ENCODE data around the gene GATA5. TPM values are rescaled to one million over a fixed set of nuclear protein-coding genes. Genes with fewer than 3 reads are reported as not detected.
A peak's percentile ranks its signal among the peaks of the same experiment; 100 is the strongest.

GATA5 gene
- total and polyA plus RNA-seq, 2 donors from 2014 or later, result 1.0 to 6.9 TPM

DNA sequence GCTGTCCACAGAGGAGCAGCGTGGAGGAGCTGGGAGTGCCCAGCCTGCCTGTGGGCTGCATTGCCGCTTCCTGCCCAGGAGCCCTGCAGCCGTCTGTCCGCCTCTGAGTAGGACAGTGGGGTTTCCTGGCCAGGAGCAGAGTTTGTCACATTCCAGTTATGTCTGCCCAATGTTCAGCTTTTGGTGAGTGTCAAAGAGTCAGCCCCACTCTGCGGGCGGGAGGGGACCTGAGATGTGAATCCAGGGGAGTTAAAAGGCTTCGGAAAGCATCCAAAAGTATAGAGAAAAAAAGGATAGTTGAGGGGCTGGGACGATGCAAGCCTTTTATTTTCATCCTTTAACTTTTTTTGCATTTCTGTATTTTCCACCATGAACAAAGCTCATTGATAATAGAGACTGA lies 7.2 kb upstream of the GATA5 start:
- intact Hi-C loops (cut with DNase I), result no loop called here
- H3K4me3 ChIP-seq (ENCODE audit: low read length in 3 of 3), result no peak overlapping the region
- no peak for FAIRE-seq
- H3K27me3 ChIP-seq (ENCODE audit: control insufficient read depth, insufficient read depth, low read length), result peaks cover 10% of the 10 kb centered on the region
- H3K9me3 ChIP-seq (ENCODE audit: control insufficient read depth in 2 of 3, insufficient read depth in 1 of 3, low read length in 3 of 3), result no peaks in the 10 kb centered on the region
- H3K27ac ChIP-seq (ENCODE audit: low read depth in 2 of 2, low read length in 2 of 2), result no peak overlapping the region
- DNase-seq, result no peak
- no peaks in the 10 kb centered on the region for H3K36me3 ChIP-seq (ENCODE audit: control insufficient read depth in 2 of 3, insufficient read depth in 3 of 3, low read length in 3 of 3)
- TF ChIP-seq, protein P1, sequence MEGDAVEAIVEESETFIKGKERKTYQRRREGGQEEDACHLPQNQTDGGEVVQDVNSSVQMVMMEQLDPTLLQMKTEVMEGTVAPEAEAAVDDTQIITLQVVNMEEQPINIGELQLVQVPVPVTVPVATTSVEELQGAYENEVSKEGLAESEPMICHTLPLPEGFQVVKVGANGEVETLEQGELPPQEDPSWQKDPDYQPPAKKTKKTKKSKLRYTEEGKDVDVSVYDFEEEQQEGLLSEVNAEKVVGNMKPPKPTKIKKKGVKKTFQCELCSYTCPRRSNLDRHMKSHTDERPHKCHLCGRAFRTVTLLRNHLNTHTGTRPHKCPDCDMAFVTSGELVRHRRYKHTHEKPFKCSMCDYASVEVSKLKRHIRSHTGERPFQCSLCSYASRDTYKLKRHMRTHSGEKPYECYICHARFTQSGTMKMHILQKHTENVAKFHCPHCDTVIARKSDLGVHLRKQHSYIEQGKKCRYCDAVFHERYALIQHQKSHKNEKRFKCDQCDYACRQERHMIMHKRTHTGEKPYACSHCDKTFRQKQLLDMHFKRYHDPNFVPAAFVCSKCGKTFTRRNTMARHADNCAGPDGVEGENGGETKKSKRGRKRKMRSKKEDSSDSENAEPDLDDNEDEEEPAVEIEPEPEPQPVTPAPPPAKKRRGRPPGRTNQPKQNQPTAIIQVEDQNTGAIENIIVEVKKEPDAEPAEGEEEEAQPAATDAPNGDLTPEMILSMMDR (IDR thresholded peaks at IDR 0.05; ENCODE audit: borderline replicate concordance, extremely low read depth, insufficient read depth), result no peak
- no peak overlapping the region for H3K9ac ChIP-seq (ENCODE audit: low read length in 3 of 3)
- peaks cover 0 to 8% (median 0%) of the 10 kb centered on the region in 3 donors for H3K4me1 ChIP-seq (ENCODE audit: control insufficient read depth in 2 of 3, insufficient read depth in 2 of 3, low read depth in 1 of 3, low read length in 3 of 3)

DNA sequence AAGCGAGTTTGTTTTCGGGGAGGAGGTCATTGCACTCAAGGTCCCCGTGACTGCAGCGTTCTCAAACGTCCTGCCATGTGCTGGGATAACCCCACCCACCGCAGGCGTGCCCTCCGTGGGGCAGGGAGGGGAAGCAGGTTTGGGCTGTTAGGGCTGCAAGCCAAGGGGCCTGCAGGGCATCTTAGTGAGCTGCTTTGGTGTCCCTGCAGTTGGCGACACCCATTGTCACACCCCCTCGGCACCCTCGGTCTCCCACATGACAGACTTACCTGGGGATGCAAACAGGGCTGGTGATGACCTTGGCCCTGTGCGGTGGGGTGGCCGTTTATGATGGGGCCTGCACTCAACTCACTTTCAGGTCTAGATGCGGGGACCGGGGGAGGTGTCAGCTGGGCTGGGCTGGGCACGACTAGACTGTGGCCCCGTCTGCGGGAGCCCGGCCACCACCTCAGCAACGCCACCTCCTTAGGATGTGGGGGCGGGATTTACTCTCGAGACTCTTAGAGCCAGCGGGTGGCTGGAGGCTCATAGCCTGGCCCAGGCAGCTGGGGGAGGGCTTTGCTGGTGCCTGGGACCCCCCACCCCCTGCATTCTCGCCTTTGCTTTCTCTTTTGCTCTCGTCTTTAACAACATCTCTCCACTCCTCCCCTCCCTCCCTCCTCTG lies 6.5 kb upstream of the GATA5 start:
- H3K4me1 ChIP-seq (ENCODE audit: control insufficient read depth in 2 of 3, insufficient read depth in 2 of 3, low read depth in 1 of 3, low read length in 3 of 3), result peaks cover 0 to 8% (median 0%) of the 10 kb centered on the region in 3 donors
- H3K27ac ChIP-seq (ENCODE audit: low read depth in 2 of 2, low read length in 2 of 2), result no peak overlapping the region
- no peak overlapping the region for H3K9ac ChIP-seq (ENCODE audit: low read length in 3 of 3)
- DNase-seq (no peak), FAIRE-seq (no peak)
- H3K4me3 ChIP-seq (ENCODE audit: low read length in 3 of 3), result no peak overlapping the region
- TF ChIP-seq, protein P1 (IDR thresholded peaks at IDR 0.05; ENCODE audit: borderline replicate concordance, extremely low read depth, insufficient read depth), result no peak
- H3K27me3 ChIP-seq (ENCODE audit: control insufficient read depth, insufficient read depth, low read length), result peaks cover 10% of the 10 kb centered on the region
- H3K9me3 ChIP-seq (ENCODE audit: control insufficient read depth in 2 of 3, insufficient read depth in 1 of 3, low read length in 3 of 3), result no peaks in the 10 kb centered on the region
- intact Hi-C loops (cut with DNase I), result no loop called here
- no peaks in the 10 kb centered on the region for H3K36me3 ChIP-seq (ENCODE audit: control insufficient read depth in 2 of 3, insufficient read depth in 3 of 3, low read length in 3 of 3)

DNA sequence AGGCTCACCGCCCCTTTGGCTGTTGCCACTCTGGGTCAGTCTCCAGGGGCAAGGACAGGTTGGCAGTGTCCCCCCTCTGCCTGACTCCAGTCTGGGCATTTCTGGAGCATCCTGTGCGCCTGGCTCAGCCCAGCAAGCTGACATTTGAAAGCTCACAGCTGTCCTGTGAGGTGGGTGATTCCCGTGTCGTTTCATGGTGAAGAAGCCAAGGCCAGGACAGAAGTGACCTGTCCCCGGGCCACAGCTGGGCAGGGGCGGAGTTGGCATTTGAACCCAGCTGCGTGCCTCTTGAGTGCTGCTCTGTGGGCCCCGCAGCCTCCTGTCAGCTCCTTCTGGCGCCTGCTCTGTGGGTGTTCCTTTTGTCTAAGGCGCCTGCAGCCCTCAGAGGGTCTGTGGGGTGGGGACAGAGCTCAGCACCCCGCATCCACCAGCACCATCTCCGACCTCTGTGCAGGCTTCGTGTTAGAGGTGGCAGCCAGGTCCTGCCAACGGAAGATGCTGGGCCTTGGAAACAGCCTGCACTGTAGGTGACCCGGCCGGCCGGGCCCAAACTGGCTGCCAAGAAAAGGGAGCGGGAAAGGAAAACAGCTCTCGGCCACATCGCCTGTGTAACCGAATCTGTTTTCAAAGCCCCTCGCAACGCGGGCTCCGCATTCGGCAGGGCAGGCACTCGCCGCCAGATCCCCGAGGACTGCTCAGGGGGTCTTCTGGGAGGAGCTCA lies 5.8 kb upstream of the GATA5 start:
- FAIRE-seq, result no peak

More for the DNA sequence above, 5.8 kb upstream of the GATA5 start:
- H3K9me3 ChIP-seq (ENCODE audit: control insufficient read depth in 2 of 3, insufficient read depth in 1 of 3, low read length in 3 of 3), result no peaks in the 10 kb centered on the region
- no peak overlapping the region for H3K4me3 ChIP-seq (ENCODE audit: low read length in 3 of 3)
- peaks cover 10% of the 10 kb centered on the region for H3K27me3 ChIP-seq (ENCODE audit: control insufficient read depth, insufficient read depth, low read length)
- peaks cover 0 to 8% (median 0%) of the 10 kb centered on the region in 3 donors for H3K4me1 ChIP-seq (ENCODE audit: control insufficient read depth in 2 of 3, insufficient read depth in 2 of 3, low read depth in 1 of 3, low read length in 3 of 3)
- intact Hi-C loops (cut with DNase I), result no loop called here
- peak in 4 of 5 donors; percentile 79 to 86 (median 82) for DNase-seq
- no peak overlapping the region for H3K27ac ChIP-seq (ENCODE audit: low read depth in 2 of 2, low read length in 2 of 2)
- no peaks in the 10 kb centered on the region for H3K36me3 ChIP-seq (ENCODE audit: control insufficient read depth in 2 of 3, insufficient read depth in 3 of 3, low read length in 3 of 3)
- TF ChIP-seq, protein P1 (IDR thresholded peaks at IDR 0.05; ENCODE audit: borderline replicate concordance, extremely low read depth, insufficient read depth), result no peak
- no peak overlapping the region for H3K9ac ChIP-seq (ENCODE audit: low read length in 3 of 3)

All from kidney (tissue), 14 donors.